ENCODE results near the gene TMEM269.

- TF ChIP-seq CTCF (conservative IDR thresholded peaks at IDR 0.05; ENCODE audit: low read depth, low read length) (no peak), EZH2 (IDR thresholded peaks at IDR 0.05; ENCODE audit: low read length, unreplicated experiment) (no peak)
These were observed 21.4 kb downstream of the TMEM269 start for GRCh38 chr1:42806171-42806570.
